IMR-90 (cell line): Measurements from ENCODE around the gene URM1. TPM values are rescaled to one million over a fixed set of nuclear protein-coding genes. Genes with fewer than 3 reads are reported as not detected.

Source experiments
- ATAC-seq: fragments of 200-7000 bp; cut with Tn5 transposase; 2 replicates; pipeline ENCODE4 v1.9.1; 2020; ENCODE audit warnings: low read depth, mild to moderate bottlenecking, moderate library complexity
- BruUV-seq: library from RNA; stranded (reverse); fragments of 400-500 nt; replicated peaks from 2 replicates; lab custom pipeline; 2021; lab: Mats Ljungman, UMichigan
- CTCF ChIA-PET: fragments of 300-600 bp; formaldehyde crosslinking; extraction: SDS; loops from one replicate; lab custom pipeline; 2021; ENCODE audit warnings: antibody characterized with exemption; lab: Yijun Ruan, JAX
- POLR2A ChIA-PET: fragments of 300-600 bp; sonication (Branson Sonifier 250); formaldehyde crosslinking; loops from one replicate; lab custom pipeline; 2022; ENCODE audit warnings: antibody characterized with exemption; ENCODE audit not compliant: unreplicated experiment; lab: Charles Lee
- DNase-seq: peaks from one replicate; pipeline ENCODE4 v3.0.0; 2013
- H2AFZ ChIP-seq: replicated peaks from 2 replicates; pipeline ENCODE3; 2013; ENCODE audit warnings: low read length, mild to moderate bottlenecking; ENCODE audit not compliant: poor library complexity
- H2AK5ac ChIP-seq: 2 replicates; pipeline ENCODE4 v1.6.1; 2013; ENCODE audit warnings: low read depth, low read length, inconsistent platforms
- H2AK9ac ChIP-seq: replicated peaks from 2 replicates; pipeline ENCODE3; 2013; ENCODE audit warnings: mild to moderate bottlenecking, low read depth, low read length, moderate library complexity; ENCODE audit not compliant: poor library complexity
- H2BK120ac ChIP-seq: 2 replicates; pipeline ENCODE4 v1.6.1; 2013; ENCODE audit warnings: low read depth, low read length, inconsistent platforms
- H2BK15ac ChIP-seq: 3 replicates; pipeline ENCODE4 v1.6.1; 2013; ENCODE audit warnings: low read depth, low read length, inconsistent platforms
- H2BK20ac ChIP-seq: 2 replicates; pipeline ENCODE4 v1.6.1; 2013; ENCODE audit warnings: low read depth, mild to moderate bottlenecking, inconsistent platforms, low read length, moderate library complexity
- H2BK5ac ChIP-seq: 2 replicates; pipeline ENCODE4 v1.6.1; 2013; ENCODE audit warnings: mild to moderate bottlenecking, low read depth, low read length, inconsistent platforms; ENCODE audit not compliant: poor library complexity, severe bottlenecking
- H3K14ac ChIP-seq: replicated peaks from 2 replicates; pipeline ENCODE4 v1.6.1; 2013; ENCODE audit warnings: low read depth, low read length, inconsistent platforms
- H3K18ac ChIP-seq: 2 replicates; pipeline ENCODE4 v1.6.1; 2013; ENCODE audit warnings: low read depth, low read length, control low read depth
- H3K23ac ChIP-seq: 2 replicates; pipeline ENCODE4 v1.6.1; 2013; ENCODE audit warnings: low read depth, low read length, inconsistent platforms
- H3K27ac ChIP-seq: 2 replicates; pipeline ENCODE4 v1.5.1; 2013; ENCODE audit warnings: mild to moderate bottlenecking, control low read depth, low read length; ENCODE audit not compliant: insufficient read depth
- H3K27me3 ChIP-seq: 2 replicates; pipeline ENCODE4 v1.6.1; 2013; ENCODE audit warnings: low read length; ENCODE audit not compliant: control insufficient read depth, insufficient read depth
- H3K36me3 ChIP-seq: 2 replicates; pipeline ENCODE4 v1.6.1; 2013; ENCODE audit warnings: low read length, mixed read lengths; ENCODE audit not compliant: control insufficient read depth, insufficient read depth
- H3K4ac ChIP-seq: 2 replicates; pipeline ENCODE4 v1.6.1; 2013; ENCODE audit warnings: low read depth, low read length, inconsistent platforms
- H3K4me1 ChIP-seq: 2 replicates; pipeline ENCODE4 v1.6.1; 2013; ENCODE audit warnings: low read length, mixed read lengths; ENCODE audit not compliant: control insufficient read depth, insufficient read depth
- H3K4me2 ChIP-seq: 2 replicates; pipeline ENCODE4 v1.6.1; 2013; ENCODE audit warnings: low read depth, mild to moderate bottlenecking, control low read depth, low read length, moderate library complexity
- H3K4me3 ChIP-seq: 2 replicates; pipeline ENCODE4 v1.5.1; 2013; ENCODE audit warnings: low read depth, mild to moderate bottlenecking, control low read depth, low read length, moderate library complexity; ENCODE audit not compliant: insufficient read depth
- H3K56ac ChIP-seq: 2 replicates; pipeline ENCODE4 v1.6.1; 2013; ENCODE audit warnings: low read length, inconsistent platforms; ENCODE audit not compliant: insufficient read depth; ENCODE audit errors: extremely low read depth
- H3K79me1 ChIP-seq, 2 experiments: 2 replicates each; pipeline ENCODE4 v1.6.1; 2013; ENCODE audit warnings: low read length in 2 of 2, inconsistent platforms in 1 of 2, low read depth in 1 of 2
- H3K9ac ChIP-seq: 2 replicates; pipeline ENCODE4 v1.6.1; 2013; ENCODE audit warnings: low read depth, low read length, control low read depth
- H3K9me1 ChIP-seq: 2 replicates; pipeline ENCODE4 v1.6.1; 2013; ENCODE audit warnings: low read length, inconsistent platforms; ENCODE audit not compliant: insufficient read depth
- H3K9me3 ChIP-seq: 2 replicates; pipeline ENCODE4 v1.6.1; 2013; ENCODE audit warnings: low read length; ENCODE audit not compliant: control insufficient read depth, insufficient read depth
- H4K20me1 ChIP-seq: 2 replicates; pipeline ENCODE4 v1.6.1; 2013; ENCODE audit warnings: low read length, inconsistent platforms; ENCODE audit not compliant: insufficient read depth
- H4K5ac ChIP-seq: 2 replicates; pipeline ENCODE4 v1.6.1; 2013; ENCODE audit warnings: mild to moderate bottlenecking, low read depth, low read length, control low read depth
- H4K8ac ChIP-seq, 2 experiments: 2 replicates each; pipeline ENCODE4 v1.6.1; 2013; ENCODE audit warnings: low read depth in 2 of 2, low read length in 2 of 2, control low read depth in 1 of 2, inconsistent platforms in 1 of 2
- H4K91ac ChIP-seq: 2 replicates; pipeline ENCODE4 v1.6.1; 2013; ENCODE audit warnings: low read depth, low read length, inconsistent platforms; ENCODE audit not compliant: insufficient read depth
- BHLHE40 ChIP-seq: fragments of 150-350 bp; IDR thresholded peaks from 2 replicates; pipeline ENCODE4 v1.6.1; 2016; ENCODE audit warnings: mild to moderate bottlenecking, low read depth, low read length
- CEBPB ChIP-seq: IDR thresholded peaks from 2 replicates; pipeline ENCODE4 v1.6.1; 2012; ENCODE audit warnings: low read depth, low read length, improper control_type of control experiment
- MAZ ChIP-seq: IDR thresholded peaks from 2 replicates; pipeline ENCODE4 v1.6.1; 2012; ENCODE audit warnings: low read depth, mild to moderate bottlenecking, low read length, improper control_type of control experiment, moderate library complexity, borderline replicate concordance
- RFX5 ChIP-seq: IDR thresholded peaks from 2 replicates; pipeline ENCODE4 v1.8.0; 2012; ENCODE audit warnings: low read depth, mild to moderate bottlenecking, low read length, moderate library complexity
- SMC3 ChIP-seq: fragments of 150-350 bp; IDR thresholded peaks from 2 replicates; pipeline ENCODE4 v1.6.1; 2016; ENCODE audit warnings: low read depth, mild to moderate bottlenecking, antibody characterized with exemption, low read length, moderate library complexity
- WGBS, 2 experiments: methylation state at CpG; one replicate each; pipeline versions ENCODE4 v1.1.5 to v1.1.7; 2013; ENCODE audit warnings: missing lambda C conversion rate in 2 of 2; ENCODE audit not compliant: insufficient read length in 1 of 2; ENCODE audit errors: extremely low coverage in 2 of 2; 5-methylcytosine and 5-hydroxymethylcytosine counted together
- dilution Hi-C: fragments of 300-500 bp; cut with HindIII; formaldehyde crosslinking; loops from one replicate; pipeline ENCODE4 v1.14.3; 2018; ENCODE audit warnings: low sequenced_read_pairs; ENCODE audit not compliant: unreplicated experiment
- in situ Hi-C: fragments of 300-500 bp; cut with MboI; formaldehyde crosslinking; loops from 3 replicates; pipeline ENCODE4 v1.14.3; 2019; ENCODE audit warnings: low sequenced_read_pairs, inconsistent platforms, mixed read lengths
- intact Hi-C: fragments of 100-400 bp; cut with micrococcal nuclease; formaldehyde crosslinking; loops from 2 replicates; pipeline ENCODE4 v1.10.0; 2022
- polyA plus RNA-seq, 3 experiments: library from polyadenylated mRNA; depleted of rRNA; stranded (reverse); fragments of >200 nt; gene quantifications; 2 replicates each; pipeline ENCODE4 v1.2.3, GENCODE V29; 2012; ENCODE audit warnings: low replicate concordance in 1 of 3
- total RNA-seq: library from RNA; depleted of rRNA; stranded (reverse); fragments of >200 nt; gene quantifications from 2 replicates; pipeline ENCODE4 v1.2.3, GENCODE V29; 2012
- TF ChIP-seq, protein P1 (sequence below): conservative IDR thresholded peaks from 2 replicates; pipeline ENCODE4 v1.5.1; 2012; ENCODE audit warnings: mild to moderate bottlenecking, low read depth, low read length, improper control_type of control experiment
- TF ChIP-seq, protein P2 (sequence below): fragments of 150-350 bp; IDR thresholded peaks from 2 replicates; pipeline ENCODE4 v1.6.1; 2017; ENCODE audit warnings: mild to moderate bottlenecking, antibody characterized with exemption, low read length, low read depth

The URM1 gene
- total and polyA plus RNA-seq, 2 of the 4 experiments (the other 2 are of a cell fraction): 33.2 to 66.9 TPM

DNA sequence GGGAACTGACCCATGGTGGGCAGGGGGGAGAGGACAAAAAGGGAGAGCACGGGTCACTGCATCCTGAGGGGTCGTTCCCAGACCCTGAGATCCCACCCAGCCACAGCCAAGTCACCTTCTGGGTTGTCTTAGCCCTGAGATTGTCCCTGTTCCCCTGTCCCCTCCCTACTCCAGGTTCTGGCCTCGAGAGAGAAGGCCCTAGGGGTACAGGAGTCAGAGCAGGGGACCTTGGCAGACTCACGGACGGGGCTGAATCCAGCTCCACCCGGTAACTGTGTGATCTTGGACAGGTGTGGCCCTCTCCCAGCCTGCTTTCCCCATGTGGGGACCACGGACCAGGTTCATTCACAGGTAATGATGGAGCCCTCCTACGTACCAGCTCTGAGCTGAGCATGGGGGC lies 38.3 kb downstream of the URM1 start:
- no peak overlapping the region for H3K4me2 ChIP-seq
- intact Hi-C loops (no loop called here), dilution Hi-C loops (no loop called here), in situ Hi-C loops (no loop called here)
- H3K23ac ChIP-seq: no peak overlapping the region
- no peak for TF ChIP-seq CEBPB
- no peak for TF ChIP-seq SMC3
- TF ChIP-seq BHLHE40: no peak
- TF ChIP-seq MAZ: no peak
- TF ChIP-seq, protein P1, sequence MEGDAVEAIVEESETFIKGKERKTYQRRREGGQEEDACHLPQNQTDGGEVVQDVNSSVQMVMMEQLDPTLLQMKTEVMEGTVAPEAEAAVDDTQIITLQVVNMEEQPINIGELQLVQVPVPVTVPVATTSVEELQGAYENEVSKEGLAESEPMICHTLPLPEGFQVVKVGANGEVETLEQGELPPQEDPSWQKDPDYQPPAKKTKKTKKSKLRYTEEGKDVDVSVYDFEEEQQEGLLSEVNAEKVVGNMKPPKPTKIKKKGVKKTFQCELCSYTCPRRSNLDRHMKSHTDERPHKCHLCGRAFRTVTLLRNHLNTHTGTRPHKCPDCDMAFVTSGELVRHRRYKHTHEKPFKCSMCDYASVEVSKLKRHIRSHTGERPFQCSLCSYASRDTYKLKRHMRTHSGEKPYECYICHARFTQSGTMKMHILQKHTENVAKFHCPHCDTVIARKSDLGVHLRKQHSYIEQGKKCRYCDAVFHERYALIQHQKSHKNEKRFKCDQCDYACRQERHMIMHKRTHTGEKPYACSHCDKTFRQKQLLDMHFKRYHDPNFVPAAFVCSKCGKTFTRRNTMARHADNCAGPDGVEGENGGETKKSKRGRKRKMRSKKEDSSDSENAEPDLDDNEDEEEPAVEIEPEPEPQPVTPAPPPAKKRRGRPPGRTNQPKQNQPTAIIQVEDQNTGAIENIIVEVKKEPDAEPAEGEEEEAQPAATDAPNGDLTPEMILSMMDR: no peak
- TF ChIP-seq, protein P2, sequence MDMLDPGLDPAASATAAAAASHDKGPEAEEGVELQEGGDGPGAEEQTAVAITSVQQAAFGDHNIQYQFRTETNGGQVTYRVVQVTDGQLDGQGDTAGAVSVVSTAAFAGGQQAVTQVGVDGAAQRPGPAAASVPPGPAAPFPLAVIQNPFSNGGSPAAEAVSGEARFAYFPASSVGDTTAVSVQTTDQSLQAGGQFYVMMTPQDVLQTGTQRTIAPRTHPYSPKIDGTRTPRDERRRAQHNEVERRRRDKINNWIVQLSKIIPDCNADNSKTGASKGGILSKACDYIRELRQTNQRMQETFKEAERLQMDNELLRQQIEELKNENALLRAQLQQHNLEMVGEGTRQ: no peak
- no peak for TF ChIP-seq RFX5
- H3K56ac ChIP-seq: no peak overlapping the region
- H3K9me3 ChIP-seq: no peaks in the 10 kb centered on the region
- no peak overlapping the region for H2AK5ac ChIP-seq
- no peak for ATAC-seq
- no peak overlapping the region for H4K8ac ChIP-seq
- no peaks in the 10 kb centered on the region for H4K20me1 ChIP-seq
- no peak overlapping the region for H3K18ac ChIP-seq
- peak overlapping the region; percentile 33 for H2AFZ ChIP-seq
- H2BK20ac ChIP-seq: no peak overlapping the region
- no peak overlapping the region for H2BK15ac ChIP-seq
- no peak overlapping the region for H3K14ac ChIP-seq
- peaks cover 10% of the 10 kb centered on the region for H3K27me3 ChIP-seq
- H3K4me1 ChIP-seq: peaks cover 6% of the 10 kb centered on the region
- no peak overlapping the region for H2AK9ac ChIP-seq
- no peaks in the 10 kb centered on the region for H3K36me3 ChIP-seq
- 69% methylated on average over 4 of the region's 8 CpGs; no CpG with 5 or more reads in 1 of the 2 experiments for WGBS, 2 experiments
- H3K9me1 ChIP-seq: peaks cover 4% of the 10 kb centered on the region; the same call in 1 of the 2 replicates
- H3K27ac ChIP-seq: no peak overlapping the region
- no peak overlapping the region for H4K91ac ChIP-seq
- no peaks in the 10 kb centered on the region for H3K79me1 ChIP-seq
- H4K5ac ChIP-seq: no peak overlapping the region
- no TSS peak for BruUV-seq
- H2BK120ac ChIP-seq: no peak overlapping the region
- no peak for DNase-seq
- ChIA-PET CTCF (interaction anchor here (1.5 kb wide), 1 partner anchor 47 kb away, joined by 3 read pairs; no protein-coding TSS in a partner anchor), POLR2A (no interaction called here)
- H3K4me3 ChIP-seq: no peak overlapping the region
- H2BK5ac ChIP-seq: no peak overlapping the region
- H3K4ac ChIP-seq: no peak overlapping the region
- no peak overlapping the region for H3K9ac ChIP-seq
